HUES48 (cell line): ENCODE results near the gene TSPAN9.

Experiments
- H3K27ac ChIP-seq: one replicate; pipeline ENCODE4 v1.7.0; 2013; ENCODE audit warnings: low read depth, low read length, inconsistent platforms
- H3K27me3 ChIP-seq: 2 replicates; pipeline ENCODE4 v1.6.1; 2013; ENCODE audit warnings: mild to moderate bottlenecking, low read length; ENCODE audit not compliant: control insufficient read depth, insufficient read depth
- H3K36me3 ChIP-seq: 2 replicates; pipeline ENCODE4 v1.6.1; 2013; ENCODE audit warnings: low read length; ENCODE audit not compliant: control insufficient read depth, insufficient read depth
- H3K4me1 ChIP-seq: 2 replicates; pipeline ENCODE4 v1.6.1; 2013; ENCODE audit warnings: mild to moderate bottlenecking, low read length; ENCODE audit not compliant: control insufficient read depth, insufficient read depth
- H3K4me3 ChIP-seq: 2 replicates; pipeline ENCODE4 v1.5.1; 2013; ENCODE audit warnings: mild to moderate bottlenecking, low read depth, low read length
- H3K9ac ChIP-seq: 2 replicates; pipeline ENCODE4 v1.6.1; 2013; ENCODE audit warnings: mild to moderate bottlenecking, low read depth, low read length, moderate library complexity
- H3K9me3 ChIP-seq: 2 replicates; pipeline ENCODE4 v1.6.1; 2013; ENCODE audit warnings: low read length; ENCODE audit not compliant: control insufficient read depth, insufficient read depth

TSPAN9 gene

GRCh38 chr12:3089588-3089987 lies 12.4 kb downstream of the TSPAN9 start:
- Histone ChIP-seq H3K36me3 (no peaks in the 10 kb centered on the region), H3K4me3 (no peak overlapping the region), H3K27ac (no peak overlapping the region), H3K9ac (no peak overlapping the region), H3K27me3 (no peaks in the 10 kb centered on the region), H3K4me1 (peaks cover 21% of the 10 kb centered on the region), H3K9me3 (no peaks in the 10 kb centered on the region)

- Histone ChIP-seq H3K4me1 (peaks cover 14% of the 10 kb centered on the region), H3K4me3 (no peak overlapping the region), H3K36me3 (no peaks in the 10 kb centered on the region), H3K9me3 (no peaks in the 10 kb centered on the region), H3K27me3 (no peaks in the 10 kb centered on the region), H3K9ac (no peak overlapping the region), H3K27ac (no peak overlapping the region)
Measured at GRCh38 chr12:3090240-3091037, 13.3 kb downstream of the TSPAN9 start.

- Histone ChIP-seq H3K27ac (no peak overlapping the region), H3K9ac (no peak overlapping the region), H3K4me1 (peaks cover 9% of the 10 kb centered on the region), H3K36me3 (no peaks in the 10 kb centered on the region), H3K9me3 (no peaks in the 10 kb centered on the region), H3K4me3 (no peak overlapping the region), H3K27me3 (no peaks in the 10 kb centered on the region)
Measured at GRCh38 chr12:3091038-3091319, 13.8 kb downstream of the TSPAN9 start.

GRCh38 chr12:3091382-3092241 lies 14.4 kb downstream of the TSPAN9 start:
- Histone ChIP-seq H3K9ac (no peak overlapping the region), H3K9me3 (no peaks in the 10 kb centered on the region), H3K27ac (no peak overlapping the region), H3K36me3 (no peaks in the 10 kb centered on the region), H3K27me3 (no peaks in the 10 kb centered on the region), H3K4me3 (no peak overlapping the region), H3K4me1 (peaks cover 8% of the 10 kb centered on the region; the same call in 1 of the 2 replicates)

GRCh38 chr12:3092764-3093163 lies 15.6 kb downstream of the TSPAN9 start:
- H3K4me3 ChIP-seq, result no peak overlapping the region
- peaks cover 8% of the 10 kb centered on the region; the same call in 1 of the 2 replicates for H3K4me1 ChIP-seq
- no peaks in the 10 kb centered on the region for H3K9me3 ChIP-seq
- no peak overlapping the region for H3K27ac ChIP-seq
- H3K36me3 ChIP-seq, result no peaks in the 10 kb centered on the region
- H3K9ac ChIP-seq, result no peak overlapping the region
- H3K27me3 ChIP-seq, result no peaks in the 10 kb centered on the region

GRCh38 chr12:3097186-3097804 lies 20.1 kb downstream of the TSPAN9 start:
- no peak overlapping the region for H3K27ac ChIP-seq
- no peaks in the 10 kb centered on the region for H3K4me1 ChIP-seq
- H3K36me3 ChIP-seq, result no peaks in the 10 kb centered on the region
- H3K9ac ChIP-seq, result no peak overlapping the region
- H3K9me3 ChIP-seq, result no peaks in the 10 kb centered on the region
- no peak overlapping the region for H3K4me3 ChIP-seq
- no peaks in the 10 kb centered on the region for H3K27me3 ChIP-seq

- H3K4me3 ChIP-seq, result no peak overlapping the region
- H3K27ac ChIP-seq, result no peak overlapping the region
- no peaks in the 10 kb centered on the region for H3K27me3 ChIP-seq
- H3K9ac ChIP-seq, result no peak overlapping the region
- no peaks in the 10 kb centered on the region for H3K4me1 ChIP-seq
- H3K36me3 ChIP-seq, result no peaks in the 10 kb centered on the region
- H3K9me3 ChIP-seq, result no peaks in the 10 kb centered on the region
Measured at GRCh38 chr12:3097836-3098235, 20.7 kb downstream of the TSPAN9 start.

GRCh38 chr12:3098436-3098835 lies 21.3 kb downstream of the TSPAN9 start:
- H3K4me1 ChIP-seq, result no peaks in the 10 kb centered on the region
- H3K27me3 ChIP-seq, result no peaks in the 10 kb centered on the region
- no peaks in the 10 kb centered on the region for H3K9me3 ChIP-seq
- H3K4me3 ChIP-seq, result no peak overlapping the region
- H3K27ac ChIP-seq, result no peak overlapping the region
- no peaks in the 10 kb centered on the region for H3K36me3 ChIP-seq
- H3K9ac ChIP-seq, result no peak overlapping the region

- H3K4me1 ChIP-seq, result no peaks in the 10 kb centered on the region
- no peaks in the 10 kb centered on the region for H3K9me3 ChIP-seq
- no peaks in the 10 kb centered on the region for H3K36me3 ChIP-seq
- no peak overlapping the region for H3K27ac ChIP-seq
- no peak overlapping the region for H3K4me3 ChIP-seq
- no peaks in the 10 kb centered on the region for H3K27me3 ChIP-seq
- H3K9ac ChIP-seq, result no peak overlapping the region
Measured at GRCh38 chr12:3099146-3099545, 22.0 kb downstream of the TSPAN9 start.

GRCh38 chr12:3101309-3102024 lies 24.3 kb downstream of the TSPAN9 start:
- Histone ChIP-seq H3K9me3 (no peaks in the 10 kb centered on the region), H3K4me3 (no peak overlapping the region), H3K4me1 (peaks cover 9% of the 10 kb centered on the region), H3K9ac (no peak overlapping the region), H3K27me3 (no peaks in the 10 kb centered on the region), H3K27ac (no peak overlapping the region), H3K36me3 (no peaks in the 10 kb centered on the region)
